Epidermal melanocyte (primary cell): ENCODE results near the gene ZNF681.
"Not testable (repeated sequence)": the region's sequence is repeated elsewhere in the genome, so short reads cannot be mapped to it uniquely, and the experiment has no call there.

Experiments used
- DNase-seq: peaks from one replicate; pipeline ENCODE4 v3.0.0; 2011; ENCODE audit warnings: low spot score; ENCODE audit not compliant: insufficient read length

The ZNF681 gene

GRCh38 chr19:23698711-23699520, 59.8 kb downstream of the ZNF681 start:
- no peak for DNase-seq

- DNase-seq = not testable (repeated sequence)
Observed at GRCh38 chr19:23692937-23693336, 65.8 kb downstream of the ZNF681 start.
